ENCODE measurements around the gene CRACDL. TPM values are rescaled to one million over a fixed set of nuclear protein-coding genes. Genes with fewer than 3 reads are reported as not detected.

Gene CRACDL
- total RNA-seq, 3 donors from 2014 or later (not counting 1 experiment from before 2014, with no cell fraction given), result 0.09 to 0.40 (median 0.11) TPM

DNA sequence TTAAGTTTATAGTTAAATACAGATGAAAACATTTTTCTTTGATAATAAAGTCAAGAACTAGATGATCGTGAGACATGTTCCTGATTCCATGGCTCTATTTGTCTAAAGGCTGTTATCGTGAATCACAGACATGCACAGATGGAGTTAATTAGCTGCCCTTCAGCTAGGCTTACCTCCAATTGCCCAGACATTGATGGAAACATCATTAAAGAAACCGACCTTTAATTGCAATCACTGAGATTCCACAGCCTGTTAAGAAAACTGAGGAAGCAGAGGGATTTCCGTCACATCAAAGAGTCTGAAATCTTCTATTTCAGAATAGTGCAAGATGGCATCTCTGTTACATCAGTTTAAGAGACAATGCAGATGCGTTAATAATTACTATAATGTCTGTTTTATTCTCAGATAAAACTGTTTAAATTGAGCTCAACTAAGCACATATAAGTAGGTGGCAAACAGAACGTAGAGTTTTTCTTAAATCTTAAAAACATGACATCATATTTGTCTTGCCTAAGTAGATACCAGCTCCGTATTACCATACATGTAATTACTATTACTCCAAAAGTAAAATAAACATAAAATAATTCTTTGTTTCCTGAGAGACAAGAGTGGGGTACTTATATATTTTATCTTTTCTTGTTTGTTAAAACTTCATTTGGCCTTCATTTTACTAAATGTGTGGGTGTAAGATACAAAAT lies 23.9 kb upstream of the CRACDL start:
- H3K9me3 Mint-ChIP-seq, result peaks cover 0 to 5% of the 10 kb centered on the region in 2 donors
- H3K9me3 ChIP-seq (ENCODE audit: control insufficient read depth, insufficient read depth, low read length), result no peaks in the 10 kb centered on the region
- no peaks in the 10 kb centered on the region for H3K4me1 ChIP-seq (ENCODE audit: control insufficient read depth, insufficient read depth, low read length)
- 88% methylated on average over 6 of the region's 7 CpGs for WGBS (ENCODE audit: insufficient coverage)
- H3K4me3 Mint-ChIP-seq, result no peak overlapping the region
- H3K36me3 ChIP-seq (ENCODE audit: control insufficient read depth, insufficient read depth, low read length), result no peaks in the 10 kb centered on the region
- no peak overlapping the region for H3K27ac ChIP-seq (ENCODE audit: low read length)
- no peaks in the 10 kb centered on the region for H3K27me3 ChIP-seq (ENCODE audit: control insufficient read depth, insufficient read depth, low read length)
- H3K27me3 Mint-ChIP-seq (ENCODE audit: low read depth in 2 of 2), result peaks cover 17 to 33% of the 10 kb centered on the region in 2 donors
- H3K4me3 ChIP-seq (ENCODE audit: low read length), result no peak overlapping the region
- no peak for DNase-seq
- TF ChIP-seq, protein P1, sequence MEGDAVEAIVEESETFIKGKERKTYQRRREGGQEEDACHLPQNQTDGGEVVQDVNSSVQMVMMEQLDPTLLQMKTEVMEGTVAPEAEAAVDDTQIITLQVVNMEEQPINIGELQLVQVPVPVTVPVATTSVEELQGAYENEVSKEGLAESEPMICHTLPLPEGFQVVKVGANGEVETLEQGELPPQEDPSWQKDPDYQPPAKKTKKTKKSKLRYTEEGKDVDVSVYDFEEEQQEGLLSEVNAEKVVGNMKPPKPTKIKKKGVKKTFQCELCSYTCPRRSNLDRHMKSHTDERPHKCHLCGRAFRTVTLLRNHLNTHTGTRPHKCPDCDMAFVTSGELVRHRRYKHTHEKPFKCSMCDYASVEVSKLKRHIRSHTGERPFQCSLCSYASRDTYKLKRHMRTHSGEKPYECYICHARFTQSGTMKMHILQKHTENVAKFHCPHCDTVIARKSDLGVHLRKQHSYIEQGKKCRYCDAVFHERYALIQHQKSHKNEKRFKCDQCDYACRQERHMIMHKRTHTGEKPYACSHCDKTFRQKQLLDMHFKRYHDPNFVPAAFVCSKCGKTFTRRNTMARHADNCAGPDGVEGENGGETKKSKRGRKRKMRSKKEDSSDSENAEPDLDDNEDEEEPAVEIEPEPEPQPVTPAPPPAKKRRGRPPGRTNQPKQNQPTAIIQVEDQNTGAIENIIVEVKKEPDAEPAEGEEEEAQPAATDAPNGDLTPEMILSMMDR (IDR thresholded peaks at IDR 0.05), result no peak
- intact Hi-C loops (cut with micrococcal nuclease), result no loop called here
- peaks cover 15% of the 10 kb centered on the region for H3K36me3 Mint-ChIP-seq
- no peak for ATAC-seq
- no peak overlapping the region for H3K27ac Mint-ChIP-seq
- H3K4me1 Mint-ChIP-seq, result no peaks in the 10 kb centered on the region

DNA sequence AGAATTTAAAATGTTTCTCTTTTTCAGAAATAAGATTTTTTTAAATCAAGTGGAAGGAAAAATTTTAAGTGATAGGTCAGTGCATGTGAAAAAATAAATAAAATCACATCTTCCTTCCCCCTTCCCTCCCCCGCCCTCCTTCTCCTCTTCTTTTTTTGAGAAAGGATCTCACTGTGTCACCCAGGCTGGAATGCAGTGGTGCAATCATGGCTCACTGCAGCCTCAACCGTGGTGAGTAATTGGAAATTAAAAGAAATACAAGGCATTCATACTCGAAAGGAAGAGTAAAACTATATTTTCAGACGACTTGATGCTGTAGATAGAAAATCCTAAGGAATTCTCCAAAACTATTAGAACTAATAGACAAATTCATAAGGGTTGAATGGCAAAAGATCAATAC lies 16.9 kb upstream of the CRACDL start:
- ATAC-seq, result no peak
- TF ChIP-seq, protein P1 (IDR thresholded peaks at IDR 0.05), result no peak

DNA sequence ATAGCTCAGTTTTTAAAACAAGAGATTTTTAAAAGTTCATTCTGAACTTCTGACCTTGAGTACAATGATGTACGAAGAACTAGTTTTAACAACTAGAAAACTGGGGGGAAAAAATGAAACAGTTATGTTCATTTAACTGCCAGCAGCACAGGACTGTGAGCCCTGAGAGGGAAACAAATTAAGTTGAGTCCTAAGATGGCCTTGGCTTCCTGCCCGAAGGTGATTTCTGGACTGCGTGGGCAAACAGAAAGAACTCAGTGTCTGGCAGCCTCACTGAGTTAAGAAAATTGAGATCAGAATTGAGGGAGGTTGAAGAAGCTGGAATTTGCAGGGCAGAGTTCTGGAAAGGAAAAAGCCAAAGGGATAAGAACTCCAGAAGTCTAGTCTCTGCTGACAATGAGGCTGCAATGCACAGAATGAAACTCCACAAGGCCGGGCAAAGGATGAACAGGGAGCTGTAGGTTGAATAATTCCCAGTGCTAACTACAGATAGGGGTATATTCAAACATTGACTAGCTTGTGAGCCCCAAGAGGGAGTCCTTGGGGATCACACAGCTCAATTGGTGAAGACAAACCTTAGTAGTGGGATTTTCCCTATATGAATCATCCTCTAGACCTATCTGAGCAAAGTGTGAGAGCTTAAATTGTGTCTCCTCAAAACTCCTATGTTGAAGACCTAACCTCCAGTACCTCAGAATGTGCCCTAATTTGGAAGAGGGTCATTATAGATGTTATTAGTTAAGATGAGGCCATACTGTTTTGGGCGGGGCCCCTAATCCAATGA lies 13.1 kb upstream of the CRACDL start:
- no peak overlapping the region for H3K27ac ChIP-seq (ENCODE audit: low read length)
- intact Hi-C loops (cut with micrococcal nuclease), result no loop called here
- H3K36me3 ChIP-seq (ENCODE audit: control insufficient read depth, insufficient read depth, low read length), result no peaks in the 10 kb centered on the region
- ATAC-seq (no peak), DNase-seq (no peak)
- H3K36me3 Mint-ChIP-seq, result no peaks in the 10 kb centered on the region
- H3K9me3 Mint-ChIP-seq, result no peaks in the 10 kb centered on the region
- H3K27ac Mint-ChIP-seq, result no peak overlapping the region
- TF ChIP-seq, protein P1 (IDR thresholded peaks at IDR 0.05), result no peak
- no peaks in the 10 kb centered on the region for H3K9me3 ChIP-seq (ENCODE audit: control insufficient read depth, insufficient read depth, low read length)
- H3K4me1 ChIP-seq (ENCODE audit: control insufficient read depth, insufficient read depth, low read length), result no peaks in the 10 kb centered on the region
- H3K4me1 Mint-ChIP-seq, result no peaks in the 10 kb centered on the region
- no peak overlapping the region for H3K4me3 Mint-ChIP-seq
- H3K27me3 ChIP-seq (ENCODE audit: control insufficient read depth, insufficient read depth, low read length), result no peaks in the 10 kb centered on the region
- H3K4me3 ChIP-seq (ENCODE audit: low read length), result no peak overlapping the region
- 87% methylated on average over 5 of the region's 5 CpGs for WGBS (ENCODE audit: insufficient coverage)
- peaks cover 20 to 54% of the 10 kb centered on the region in 2 donors for H3K27me3 Mint-ChIP-seq (ENCODE audit: low read depth in 2 of 2)

More for the DNA sequence above, 16.9 kb upstream of the CRACDL start:
- no peaks in the 10 kb centered on the region for H3K4me1 ChIP-seq (ENCODE audit: control insufficient read depth, insufficient read depth, low read length)
- DNase-seq, result no peak
- no peaks in the 10 kb centered on the region for H3K27me3 ChIP-seq (ENCODE audit: control insufficient read depth, insufficient read depth, low read length)
- H3K36me3 Mint-ChIP-seq, result no peaks in the 10 kb centered on the region
- no peaks in the 10 kb centered on the region for H3K9me3 ChIP-seq (ENCODE audit: control insufficient read depth, insufficient read depth, low read length)
- H3K27me3 Mint-ChIP-seq (ENCODE audit: low read depth in 2 of 2), result peaks cover 24 to 48% of the 10 kb centered on the region in 2 donors
- H3K4me3 ChIP-seq (ENCODE audit: low read length), result no peak overlapping the region
- H3K4me1 Mint-ChIP-seq, result no peaks in the 10 kb centered on the region
- no peak overlapping the region for H3K27ac ChIP-seq (ENCODE audit: low read length)
- H3K27ac Mint-ChIP-seq, result no peak overlapping the region
- H3K36me3 ChIP-seq (ENCODE audit: control insufficient read depth, insufficient read depth, low read length), result no peaks in the 10 kb centered on the region
- H3K4me3 Mint-ChIP-seq, result no peak overlapping the region
- intact Hi-C loops (cut with micrococcal nuclease), result no loop called here
- no CpG with 5 or more reads among the region's 4 CpGs for WGBS (ENCODE audit: insufficient coverage)
- H3K9me3 Mint-ChIP-seq, result no peaks in the 10 kb centered on the region

All from natural killer cell (primary cell).